Uterine smooth muscle cell (primary cell): ENCODE results near the gene BRCA2. TPM values are rescaled to one million over a fixed set of nuclear protein-coding genes. Genes with fewer than 3 reads are reported as not detected.

Source experiments
- total RNA-seq: library from RNA; depleted of rRNA; stranded (reverse); fragments of >200 nt; gene quantifications from 2 replicates; pipeline ENCODE4 v1.2.3, GENCODE V29; 2014

The BRCA2 gene, protein sequence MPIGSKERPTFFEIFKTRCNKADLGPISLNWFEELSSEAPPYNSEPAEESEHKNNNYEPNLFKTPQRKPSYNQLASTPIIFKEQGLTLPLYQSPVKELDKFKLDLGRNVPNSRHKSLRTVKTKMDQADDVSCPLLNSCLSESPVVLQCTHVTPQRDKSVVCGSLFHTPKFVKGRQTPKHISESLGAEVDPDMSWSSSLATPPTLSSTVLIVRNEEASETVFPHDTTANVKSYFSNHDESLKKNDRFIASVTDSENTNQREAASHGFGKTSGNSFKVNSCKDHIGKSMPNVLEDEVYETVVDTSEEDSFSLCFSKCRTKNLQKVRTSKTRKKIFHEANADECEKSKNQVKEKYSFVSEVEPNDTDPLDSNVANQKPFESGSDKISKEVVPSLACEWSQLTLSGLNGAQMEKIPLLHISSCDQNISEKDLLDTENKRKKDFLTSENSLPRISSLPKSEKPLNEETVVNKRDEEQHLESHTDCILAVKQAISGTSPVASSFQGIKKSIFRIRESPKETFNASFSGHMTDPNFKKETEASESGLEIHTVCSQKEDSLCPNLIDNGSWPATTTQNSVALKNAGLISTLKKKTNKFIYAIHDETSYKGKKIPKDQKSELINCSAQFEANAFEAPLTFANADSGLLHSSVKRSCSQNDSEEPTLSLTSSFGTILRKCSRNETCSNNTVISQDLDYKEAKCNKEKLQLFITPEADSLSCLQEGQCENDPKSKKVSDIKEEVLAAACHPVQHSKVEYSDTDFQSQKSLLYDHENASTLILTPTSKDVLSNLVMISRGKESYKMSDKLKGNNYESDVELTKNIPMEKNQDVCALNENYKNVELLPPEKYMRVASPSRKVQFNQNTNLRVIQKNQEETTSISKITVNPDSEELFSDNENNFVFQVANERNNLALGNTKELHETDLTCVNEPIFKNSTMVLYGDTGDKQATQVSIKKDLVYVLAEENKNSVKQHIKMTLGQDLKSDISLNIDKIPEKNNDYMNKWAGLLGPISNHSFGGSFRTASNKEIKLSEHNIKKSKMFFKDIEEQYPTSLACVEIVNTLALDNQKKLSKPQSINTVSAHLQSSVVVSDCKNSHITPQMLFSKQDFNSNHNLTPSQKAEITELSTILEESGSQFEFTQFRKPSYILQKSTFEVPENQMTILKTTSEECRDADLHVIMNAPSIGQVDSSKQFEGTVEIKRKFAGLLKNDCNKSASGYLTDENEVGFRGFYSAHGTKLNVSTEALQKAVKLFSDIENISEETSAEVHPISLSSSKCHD (N-terminal part only)
- total RNA-seq: 5.2 and 16.0 TPM in 2 replicates

GRCh38 chr13:32315238-32316027 lies at the start of gene BRCA2, which contains the start of gene ZAR1L:
BRCA2 (plus strand) TSS chr13:32315508; CDS start chr13:32316461, 953 bp downstream.
ZAR1L (minus strand) TSS chr13:32315363; CDS start chr13:32311925, 3,438 bp downstream.

DNA sequence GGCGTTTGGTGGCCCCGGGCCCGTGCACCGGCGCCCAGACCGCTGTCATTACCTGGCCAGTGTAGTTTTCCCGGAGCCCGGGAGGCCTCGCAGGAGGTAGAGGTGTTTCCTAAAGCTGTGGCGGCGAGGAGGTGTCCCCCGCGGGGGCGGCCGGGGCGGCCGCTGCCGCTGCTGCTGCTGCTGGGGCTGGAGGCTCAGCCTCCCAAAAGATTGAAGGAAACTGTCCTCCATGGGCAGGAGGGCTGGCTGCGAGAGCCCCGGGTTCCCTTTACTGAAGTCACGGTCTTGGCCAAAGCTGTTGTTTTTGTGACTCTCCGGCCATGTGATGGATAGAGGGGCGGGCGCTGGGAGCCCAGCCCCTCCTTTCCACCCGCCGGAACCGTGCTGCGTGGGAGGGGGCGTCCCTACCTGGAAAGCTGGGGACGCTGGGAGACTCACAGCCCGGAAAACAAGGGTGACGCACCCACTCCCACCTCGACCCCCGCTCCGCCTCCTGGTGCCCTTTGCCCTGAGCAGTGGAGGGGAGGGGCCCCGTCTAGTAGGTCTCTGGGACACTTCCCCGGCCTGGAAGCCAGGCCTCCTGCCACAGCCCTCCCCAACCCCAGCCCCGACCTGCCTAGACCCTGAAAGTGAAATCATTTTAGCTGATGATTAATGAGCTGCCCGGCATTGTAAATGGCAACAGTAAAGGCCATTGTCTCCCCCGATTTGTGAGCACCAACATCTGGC lies 112.7 kb downstream of the BRCA2 start, which contains the start of gene N4BP2L1:
Gene N4BP2L1 (minus strand): TSS at position 279 of the 729 bp plus-strand sequence. CDS start 48 bp downstream, at position 231.

Other genes starting within 250 kb of the BRCA2 start
- not detected in 2 replicates for gene ZAR1L, start 145 bp upstream of the BRCA2 start, total RNA-seq
- gene N4BP2L1, start 112.6 kb downstream of the BRCA2 start, total RNA-seq: 2.0 and 2.5 TPM in 2 replicates
- 102 and 107 TPM in 2 replicates for gene N4BP2L2, start 223.3 kb downstream of the BRCA2 start, total RNA-seq